Left lung (tissue), 10 donors: ENCODE results near the gene AUTS2. TPM values are rescaled to one million over a fixed set of nuclear protein-coding genes. Genes with fewer than 3 reads are reported as not detected.

Experiments used
- ATAC-seq: fragments of 200-7000 bp; cut with Tn5 transposase; one replicate; pipeline ENCODE4 v1.9.1; 2020; ENCODE audit warnings: moderate library complexity
- DNase-seq, 4 donors: peaks; one replicate each; pipeline ENCODE4 v3.0.0-alpha.2; 2013 to 2020
- H3K27ac ChIP-seq, 2 donors: fragments of 200-600 bp; sonication (generic) in 1 of 2; one replicate each; pipeline versions ENCODE4 v1.5.0 to v1.8.0; 2020 to 2021
- H3K27me3 ChIP-seq, 2 donors: fragments of 200-600 bp; sonication (generic) in 1 of 2; one replicate each; pipeline versions ENCODE4 v1.5.0 to v1.8.0; 2020 to 2021
- H3K36me3 ChIP-seq, 2 donors: fragments of 200-600 bp; sonication (generic) in 1 of 2; one replicate each; pipeline versions ENCODE4 v1.5.0 to v1.8.0; 2020 to 2021
- H3K4me1 ChIP-seq, 2 donors: fragments of 200-600 bp; one replicate each; pipeline ENCODE4 v1.8.0; 2021
- H3K4me3 ChIP-seq, 2 donors: fragments of 200-600 bp; sonication (generic) in 1 of 2; one replicate each; pipeline versions ENCODE4 v1.5.0 to v1.8.0; 2020 to 2021; ENCODE audit warnings: mild to moderate bottlenecking in 1 of 2
- H3K9me3 ChIP-seq, 2 donors: fragments of 200-600 bp; sonication (generic) in 1 of 2; one replicate each; pipeline versions ENCODE4 v1.5.0 to v1.8.0; 2020 to 2021
- intact Hi-C, 2 donors: fragments of 100-400 bp; cut with DNase I; formaldehyde crosslinking; loops; one replicate each; pipeline versions ENCODE4 v1.11.2 to v1.14.2; 2022
- polyA plus RNA-seq, 6 donors: library from polyadenylated mRNA; unstranded; fragments of 120-200 nt; gene quantifications; one replicate each; pipeline ENCODE4 v1.2.1, GENCODE V29; 2013; ENCODE audit not compliant: insufficient read length in 6 of 6
- total RNA-seq, 2 donors: library from RNA; stranded (reverse); fragmentation: NEBNext Ultra II Directional; extraction: Animal tissue kit (Norgen Biotek cat#: 25700); gene quantifications; one replicate each; pipeline ENCODE4 v1.2.1, GENCODE V29; 2021
- TF ChIP-seq, protein P1 (sequence below), 2 donors: fragments of 200-600 bp; sonication (generic) in 1 of 2; IDR thresholded peaks; one replicate each; pipeline versions ENCODE4 v1.5.0 to v1.8.0; 2021; ENCODE audit warnings: antibody characterized with exemption in 2 of 2
- donor health status: DM: no; HTN: yes; CAD: no.
- donor health status: DM: no; HTN: no; CAD: no.

AUTS2 gene
- total and polyA plus RNA-seq, 8 donors, result 40.4 to 119 (median 103) TPM

DNA sequence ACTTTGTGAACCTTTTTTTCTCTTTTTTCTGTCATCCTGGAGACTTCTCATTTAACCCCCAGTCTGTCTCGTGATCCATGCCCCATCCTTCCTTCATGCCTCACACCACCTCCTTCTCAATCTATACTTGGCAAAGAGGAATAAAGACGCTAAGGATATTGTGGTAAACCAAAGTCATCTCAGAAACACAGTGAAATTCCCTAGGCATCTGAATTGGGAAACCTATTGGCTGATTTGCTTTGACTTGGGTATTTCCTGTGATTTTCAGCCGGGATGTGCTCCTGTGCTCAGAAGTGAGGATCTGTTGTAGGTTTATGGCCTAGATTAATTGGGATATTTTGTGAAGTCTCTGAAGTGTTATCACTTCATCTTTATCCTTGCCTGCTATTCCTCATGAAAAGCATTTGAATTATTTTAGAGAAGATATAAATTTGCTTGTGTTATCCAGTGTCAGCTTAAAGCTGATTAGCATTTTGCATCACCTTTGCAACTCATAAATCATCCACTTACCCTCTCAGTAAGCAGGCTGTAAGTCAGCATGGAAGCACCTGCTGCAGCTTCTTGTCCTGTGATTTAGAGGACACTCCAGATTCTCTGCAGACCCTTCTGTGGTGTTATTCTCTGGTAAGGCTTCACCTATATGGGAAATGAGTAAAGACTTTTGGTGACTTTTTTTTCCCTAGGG, 138.0 kb downstream of the AUTS2 start:
- H3K9me3 ChIP-seq, result no peaks in the 10 kb centered on the region
- peaks cover 3 to 4% of the 10 kb centered on the region in 2 donors for H3K4me1 ChIP-seq
- TF ChIP-seq, protein P1, sequence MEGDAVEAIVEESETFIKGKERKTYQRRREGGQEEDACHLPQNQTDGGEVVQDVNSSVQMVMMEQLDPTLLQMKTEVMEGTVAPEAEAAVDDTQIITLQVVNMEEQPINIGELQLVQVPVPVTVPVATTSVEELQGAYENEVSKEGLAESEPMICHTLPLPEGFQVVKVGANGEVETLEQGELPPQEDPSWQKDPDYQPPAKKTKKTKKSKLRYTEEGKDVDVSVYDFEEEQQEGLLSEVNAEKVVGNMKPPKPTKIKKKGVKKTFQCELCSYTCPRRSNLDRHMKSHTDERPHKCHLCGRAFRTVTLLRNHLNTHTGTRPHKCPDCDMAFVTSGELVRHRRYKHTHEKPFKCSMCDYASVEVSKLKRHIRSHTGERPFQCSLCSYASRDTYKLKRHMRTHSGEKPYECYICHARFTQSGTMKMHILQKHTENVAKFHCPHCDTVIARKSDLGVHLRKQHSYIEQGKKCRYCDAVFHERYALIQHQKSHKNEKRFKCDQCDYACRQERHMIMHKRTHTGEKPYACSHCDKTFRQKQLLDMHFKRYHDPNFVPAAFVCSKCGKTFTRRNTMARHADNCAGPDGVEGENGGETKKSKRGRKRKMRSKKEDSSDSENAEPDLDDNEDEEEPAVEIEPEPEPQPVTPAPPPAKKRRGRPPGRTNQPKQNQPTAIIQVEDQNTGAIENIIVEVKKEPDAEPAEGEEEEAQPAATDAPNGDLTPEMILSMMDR (IDR thresholded peaks at IDR 0.05), result no peak
- ATAC-seq (no peak), DNase-seq (no peak)
- H3K4me3 ChIP-seq, result no peak overlapping the region
- intact Hi-C loops, result no loop called here
- no peaks in the 10 kb centered on the region for H3K36me3 ChIP-seq
- no peak overlapping the region for H3K27ac ChIP-seq
- no peaks in the 10 kb centered on the region for H3K27me3 ChIP-seq

DNA sequence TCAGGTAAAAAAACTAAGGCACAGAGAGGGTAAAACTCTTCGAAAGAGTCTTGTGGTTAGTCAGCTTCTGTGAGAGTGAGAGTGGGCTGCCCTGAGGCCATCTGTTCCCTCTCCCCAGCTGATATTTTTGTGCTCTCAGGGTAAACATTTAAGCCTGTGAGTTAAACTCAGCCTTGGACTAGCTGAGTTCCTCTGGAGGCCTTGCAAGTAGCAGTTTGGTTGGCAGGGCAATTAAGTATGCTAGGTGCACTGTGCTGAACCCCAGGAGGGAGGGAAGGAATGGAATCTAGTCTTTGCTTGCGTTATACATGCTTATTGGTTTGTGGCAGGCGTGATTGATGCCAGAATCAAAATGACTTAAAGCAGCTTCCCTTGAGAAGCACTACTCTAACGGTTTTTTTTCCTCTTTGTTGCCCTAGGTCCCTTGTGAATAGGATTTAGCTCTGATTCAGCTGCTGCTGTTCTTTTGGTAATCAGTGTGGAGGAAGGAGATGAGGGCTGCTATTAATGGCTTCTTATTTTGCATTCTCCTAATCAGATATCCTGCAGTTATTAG, 140.2 kb downstream of the AUTS2 start:
- no peaks in the 10 kb centered on the region for H3K27me3 ChIP-seq
- H3K4me3 ChIP-seq, result no peak overlapping the region
- intact Hi-C loops, result no loop called here
- H3K9me3 ChIP-seq, result no peaks in the 10 kb centered on the region
- TF ChIP-seq, protein P1 (IDR thresholded peaks at IDR 0.05), result no peak
- ATAC-seq (no peak), DNase-seq (no peak)
- H3K27ac ChIP-seq, result no peak overlapping the region
- no peaks in the 10 kb centered on the region for H3K36me3 ChIP-seq
- peaks cover 0 to 4% of the 10 kb centered on the region in 2 donors for H3K4me1 ChIP-seq

DNA sequence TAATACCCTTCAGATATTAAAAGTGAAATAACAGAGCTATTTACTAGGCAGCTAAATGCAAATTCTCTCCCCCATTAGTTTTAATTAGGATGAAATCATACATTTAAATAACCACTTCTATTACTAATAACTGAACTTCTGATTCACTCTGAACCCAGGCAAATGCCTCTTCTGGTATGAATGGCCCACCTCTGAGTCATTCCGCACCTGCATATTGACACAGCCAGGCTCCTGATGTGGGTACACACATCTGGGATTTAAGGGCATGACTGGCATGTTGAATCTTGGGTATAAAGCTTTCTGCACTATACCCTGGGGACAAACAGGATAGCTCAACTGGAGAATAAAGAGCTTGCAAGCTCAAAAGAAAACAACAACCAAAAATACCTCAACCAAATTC, 140.9 kb downstream of the AUTS2 start:
- H3K4me3 ChIP-seq, result no peak overlapping the region
- DNase-seq (no peak), ATAC-seq (peak; percentile 80)
- no peaks in the 10 kb centered on the region for H3K27me3 ChIP-seq
- peaks cover 0 to 4% of the 10 kb centered on the region in 2 donors for H3K4me1 ChIP-seq
- H3K36me3 ChIP-seq, result no peaks in the 10 kb centered on the region
- no peaks in the 10 kb centered on the region for H3K9me3 ChIP-seq
- H3K27ac ChIP-seq, result no peak overlapping the region
- intact Hi-C loops, result no loop called here
- TF ChIP-seq, protein P1 (IDR thresholded peaks at IDR 0.05), result no peak

DNA sequence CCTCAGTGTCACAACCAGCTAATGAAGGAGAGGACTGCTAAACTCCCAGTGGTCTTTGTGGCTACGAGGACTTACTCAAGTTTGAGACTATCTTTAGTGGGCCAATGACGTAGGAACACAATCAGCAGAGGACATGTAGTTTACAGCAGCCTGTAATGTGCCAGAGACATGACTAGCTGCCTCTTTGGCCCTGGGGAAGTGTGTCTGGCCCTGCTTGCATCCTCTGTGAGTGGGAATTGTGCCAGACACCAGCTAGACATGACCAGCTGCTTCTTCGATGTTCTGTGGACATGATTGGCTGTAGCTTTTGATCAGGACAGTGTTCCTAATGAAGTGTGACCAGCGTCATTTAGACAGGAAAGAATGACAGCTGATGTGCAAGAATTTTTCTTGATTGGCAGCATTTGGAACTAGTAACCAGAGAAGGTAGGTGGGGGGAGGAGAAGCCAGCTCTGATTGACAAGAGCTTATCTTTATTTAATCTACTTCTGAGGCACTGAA, 141.7 kb downstream of the AUTS2 start:
- Histone ChIP-seq H3K27me3 (no peaks in the 10 kb centered on the region), H3K36me3 (no peaks in the 10 kb centered on the region), H3K9me3 (no peaks in the 10 kb centered on the region), H3K4me1 (peaks cover 0 to 4% of the 10 kb centered on the region in 2 donors), H3K4me3 (no peak overlapping the region), H3K27ac (no peak overlapping the region)
- intact Hi-C loops, result no loop called here
- peak; percentile 19 for ATAC-seq
- TF ChIP-seq, protein P1 (IDR thresholded peaks at IDR 0.05), result no peak
- DNase-seq, result peak in 2 of 4 donors; percentile 53 to 73

DNA sequence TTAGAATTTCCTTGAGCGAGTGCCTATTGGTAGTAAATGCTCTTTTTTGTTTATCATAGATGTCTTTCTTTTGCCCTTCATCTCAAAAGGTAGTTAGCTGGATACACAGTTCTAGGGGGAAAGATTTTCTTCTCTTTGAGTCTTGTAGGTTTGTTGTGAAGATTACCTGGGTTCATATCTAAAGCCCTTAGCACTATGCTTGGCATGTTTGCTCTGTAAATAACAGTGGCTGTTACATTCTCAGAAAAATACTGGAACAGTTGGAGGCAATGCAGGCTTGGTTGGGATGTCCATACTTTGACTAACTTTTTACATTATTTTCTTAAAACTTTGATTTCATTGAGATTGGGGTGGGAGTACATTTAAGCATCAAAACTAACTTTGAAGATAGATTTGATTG, 144.0 kb downstream of the AUTS2 start:
- ATAC-seq (no peak), DNase-seq (no peak)
- H3K27ac ChIP-seq, result no peak overlapping the region
- H3K36me3 ChIP-seq, result no peaks in the 10 kb centered on the region
- intact Hi-C loops, result no loop called here
- H3K4me1 ChIP-seq, result peaks cover 0 to 4% of the 10 kb centered on the region in 2 donors
- TF ChIP-seq, protein P1 (IDR thresholded peaks at IDR 0.05), result no peak
- no peaks in the 10 kb centered on the region for H3K27me3 ChIP-seq
- H3K9me3 ChIP-seq, result no peaks in the 10 kb centered on the region
- no peak overlapping the region for H3K4me3 ChIP-seq
